Activated T-cell treated with anti-CD3 and anti-CD28 coated beads for 24 hours (primary cell): ENCODE measurements around the gene KIAA1549.
"Not testable (repeated sequence)": the region's sequence is repeated elsewhere in the genome, so short reads cannot be mapped to it uniquely, and the experiment has no call there.

ENCODE experiments used
- DNase-seq: peaks from one replicate; pipeline ENCODE4 v3.0.0-alpha.2; 2020; ENCODE audit warnings: low read depth

The KIAA1549 gene

GRCh38 chr7:138941545-138941944 lies 39.6 kb downstream of the KIAA1549 start:
- no peak for DNase-seq

DNA sequence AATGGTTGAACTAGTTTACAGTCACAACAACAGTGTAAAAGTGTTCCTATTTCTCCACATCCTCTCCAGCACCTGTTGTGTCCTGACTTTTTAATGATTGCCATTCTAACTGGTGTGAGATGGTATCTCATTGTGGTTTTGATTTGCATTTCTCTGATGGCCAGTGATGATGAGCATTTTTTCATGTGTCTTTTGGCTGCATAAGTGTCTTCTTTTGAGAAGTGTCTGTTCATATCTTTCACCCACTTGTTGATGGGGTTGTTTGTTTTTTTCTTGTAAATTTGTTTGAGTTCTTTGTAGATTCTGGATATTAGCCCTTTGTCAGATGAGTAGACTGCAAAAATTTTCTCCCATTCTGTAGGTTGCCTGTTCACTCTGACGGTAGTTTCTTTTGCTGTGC lies 40.6 kb downstream of the KIAA1549 start:
- DNase-seq, result not testable (repeated sequence)

- no peak for DNase-seq
Measured at GRCh38 chr7:138937484-138937883, 43.7 kb downstream of the KIAA1549 start.

- DNase-seq, result no peak
Measured at GRCh38 chr7:138935465-138936011, 45.7 kb downstream of the KIAA1549 start.

DNA sequence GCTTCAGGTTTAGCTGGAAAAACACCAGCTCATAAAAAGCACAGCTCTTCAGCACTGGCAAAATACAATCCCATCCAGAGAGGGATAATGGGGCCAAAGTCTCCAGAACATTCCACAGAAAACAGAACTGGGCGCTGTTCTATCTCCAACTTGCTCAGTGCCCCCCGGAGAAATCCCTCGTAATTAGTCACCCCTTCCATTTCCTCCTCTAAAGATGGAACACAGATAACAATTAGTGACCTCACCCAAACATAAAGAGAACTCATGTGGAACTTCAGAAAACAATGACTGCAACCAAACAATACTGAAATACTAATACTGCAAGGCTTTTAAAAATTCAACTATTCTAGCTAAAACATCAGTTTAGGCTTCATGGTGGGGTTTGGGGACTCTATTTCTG lies 46.3 kb downstream of the KIAA1549 start:
- DNase-seq, result no peak

GRCh38 chr7:138934367-138934766 lies 46.8 kb downstream of the KIAA1549 start:
- DNase-seq, result no peak

DNA sequence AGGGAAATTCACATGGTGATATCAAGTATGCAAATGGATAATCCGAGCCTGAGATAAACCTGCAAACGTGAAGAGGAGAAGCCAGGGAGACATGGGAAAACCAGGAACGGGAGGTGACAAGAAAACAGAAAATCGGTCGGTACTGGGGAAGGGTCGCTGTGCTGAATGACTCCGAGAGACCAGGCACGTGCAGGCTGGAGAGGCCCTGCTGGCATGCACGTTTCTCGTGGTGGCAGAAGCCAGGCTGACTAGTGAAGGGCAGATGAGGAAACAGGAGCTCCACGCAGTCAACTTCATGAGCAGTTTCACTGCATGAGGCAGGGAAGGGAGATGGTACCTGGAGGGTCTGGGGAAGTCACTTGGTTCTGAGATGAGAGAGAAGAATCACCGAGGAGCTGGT lies 48.3 kb downstream of the KIAA1549 start:
- DNase-seq, result no peak

DNA sequence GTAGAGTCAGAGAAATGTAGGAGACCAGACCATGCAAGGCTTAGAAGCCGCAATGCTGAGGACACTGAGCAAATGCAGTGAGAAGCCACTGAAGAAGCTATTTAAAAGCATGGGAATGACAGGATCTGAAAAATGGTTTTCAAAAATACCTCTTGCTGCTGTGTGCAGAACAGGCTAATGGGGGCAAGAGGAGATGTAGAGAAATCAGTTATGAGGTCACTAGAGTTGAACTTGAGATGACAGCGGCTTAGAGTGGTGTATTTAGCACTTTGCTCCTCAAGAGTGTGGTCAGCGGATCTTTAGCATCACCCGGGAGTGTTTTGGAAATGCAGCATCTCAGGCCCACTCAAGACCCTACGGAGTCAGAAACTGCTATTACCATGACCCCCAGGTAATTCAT lies 48.8 kb downstream of the KIAA1549 start:
- no peak for DNase-seq

DNA sequence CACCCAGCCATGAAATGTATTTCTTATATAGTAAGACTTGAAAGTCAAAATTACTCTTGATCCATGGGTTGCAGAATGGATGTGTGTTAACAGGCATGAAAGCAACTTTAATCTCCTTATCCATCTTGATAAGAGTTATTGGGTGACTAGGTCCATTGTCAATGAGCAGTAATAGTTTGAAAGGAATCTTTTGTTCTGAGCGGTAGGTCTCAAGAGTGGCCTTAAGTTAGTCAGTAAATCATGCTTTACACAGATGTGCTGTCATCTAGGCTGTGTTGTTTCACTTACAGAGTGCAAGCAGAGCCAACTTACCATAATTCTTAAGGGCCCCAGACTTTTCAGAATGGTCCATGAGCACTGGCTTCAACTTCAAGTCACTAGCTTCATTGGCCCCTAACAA lies 51.2 kb downstream of the KIAA1549 start:
- DNase-seq, result no peak

- DNase-seq, result no peak
Measured at GRCh38 chr7:138926241-138926612, 55.0 kb downstream of the KIAA1549 start.

DNA sequence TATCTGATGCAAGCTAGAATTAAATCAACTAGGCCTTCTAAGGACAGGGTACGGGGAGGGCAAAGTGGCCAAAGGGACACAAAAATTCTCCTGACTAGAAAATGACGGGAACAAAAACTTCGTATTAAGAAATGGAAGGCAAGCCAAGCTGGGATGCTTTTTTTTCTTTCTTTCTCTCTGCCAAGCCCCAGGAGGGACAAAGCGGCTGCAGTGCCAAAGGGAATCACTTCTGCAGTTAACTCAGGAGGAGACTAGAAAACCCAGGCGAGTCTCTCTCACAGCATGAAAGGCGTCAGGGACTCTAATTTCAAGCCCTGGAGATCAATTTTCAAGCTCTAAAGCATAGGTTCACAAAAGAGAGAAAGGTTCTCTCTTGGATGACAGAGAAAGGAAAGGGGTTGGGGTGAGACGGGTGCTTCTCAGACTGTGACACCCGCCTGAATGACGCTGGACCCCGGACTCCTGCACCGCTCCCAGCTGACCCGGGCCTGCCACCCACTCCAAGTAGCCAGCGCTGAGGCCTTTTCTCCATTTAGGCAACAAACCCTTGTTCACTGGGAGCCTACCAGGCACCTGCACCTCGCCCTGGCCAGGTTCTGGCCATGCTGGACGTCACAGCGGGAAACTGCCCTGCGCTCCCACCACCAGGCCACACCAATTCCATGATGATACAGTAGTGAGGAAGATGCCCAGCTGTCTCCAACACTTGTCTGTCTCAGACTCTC lies 56.5 kb downstream of the KIAA1549 start:
- no peak for DNase-seq

DNA sequence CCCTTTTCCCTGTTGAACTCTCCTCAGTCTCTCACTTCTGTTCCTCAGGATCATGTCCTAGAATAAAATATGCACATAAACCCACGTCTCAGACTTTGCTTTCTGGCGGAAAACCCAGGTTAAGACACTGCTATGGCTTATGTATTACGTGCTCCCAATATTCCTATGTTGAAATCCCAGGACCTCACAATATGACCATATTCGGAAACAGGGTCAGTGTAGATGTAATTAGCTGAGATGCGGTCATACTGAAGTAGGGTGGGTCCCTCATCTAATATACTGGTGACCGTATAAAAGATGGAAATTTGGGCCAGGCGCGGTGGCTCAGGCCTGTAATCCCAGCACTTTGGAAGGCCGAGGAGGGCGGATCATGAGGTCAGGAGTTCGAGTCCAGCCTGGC lies 59.9 kb downstream of the KIAA1549 start:
- no peak for DNase-seq

DNA sequence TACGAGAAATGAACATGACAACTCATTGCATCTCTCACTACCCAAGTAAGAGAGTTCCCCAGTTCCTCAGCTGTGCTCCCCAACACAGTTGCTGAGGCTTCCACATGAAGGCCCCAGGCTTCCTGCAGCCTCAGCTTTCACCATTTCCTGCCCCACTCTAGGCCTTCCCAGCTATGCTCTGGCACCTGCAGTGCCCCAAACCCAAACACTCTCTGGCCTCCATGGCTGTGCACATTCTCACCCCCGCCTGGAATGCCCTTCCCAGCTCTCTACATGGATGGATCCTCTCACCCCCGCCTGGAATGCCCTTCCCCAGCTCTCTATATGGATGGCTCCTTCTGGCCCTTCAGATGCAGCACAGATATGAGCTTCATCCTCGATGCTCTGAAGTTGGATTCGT lies 61.3 kb downstream of the KIAA1549 start:
- DNase-seq, result no peak

DNA sequence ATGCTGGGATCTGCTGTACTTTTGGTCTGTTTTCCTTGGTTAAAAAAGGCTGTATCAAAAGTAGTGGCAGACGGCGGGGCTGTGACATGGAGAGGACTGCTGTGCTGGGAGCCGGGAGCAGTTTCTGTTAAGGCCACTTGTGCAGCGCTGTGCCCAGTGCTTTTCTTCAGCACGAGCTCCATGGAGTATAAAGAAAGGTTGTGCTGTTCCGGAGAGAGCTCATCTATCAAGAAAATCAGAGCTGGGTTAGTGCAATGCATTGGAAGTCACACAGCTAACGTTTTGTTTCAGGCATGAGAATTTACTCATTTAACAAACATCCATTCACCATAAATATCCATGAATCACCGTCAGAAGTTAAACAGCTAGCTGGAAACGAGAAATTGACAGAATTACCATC lies 62.0 kb downstream of the KIAA1549 start:
- DNase-seq, result no peak

GRCh38 chr7:138918756-138919155 lies 62.4 kb downstream of the KIAA1549 start:
- no peak for DNase-seq

- no peak for DNase-seq
Measured at GRCh38 chr7:138918176-138918575, 63.0 kb downstream of the KIAA1549 start.

GRCh38 chr7:138917771-138918170 lies 63.4 kb downstream of the KIAA1549 start:
- no peak for DNase-seq

DNA sequence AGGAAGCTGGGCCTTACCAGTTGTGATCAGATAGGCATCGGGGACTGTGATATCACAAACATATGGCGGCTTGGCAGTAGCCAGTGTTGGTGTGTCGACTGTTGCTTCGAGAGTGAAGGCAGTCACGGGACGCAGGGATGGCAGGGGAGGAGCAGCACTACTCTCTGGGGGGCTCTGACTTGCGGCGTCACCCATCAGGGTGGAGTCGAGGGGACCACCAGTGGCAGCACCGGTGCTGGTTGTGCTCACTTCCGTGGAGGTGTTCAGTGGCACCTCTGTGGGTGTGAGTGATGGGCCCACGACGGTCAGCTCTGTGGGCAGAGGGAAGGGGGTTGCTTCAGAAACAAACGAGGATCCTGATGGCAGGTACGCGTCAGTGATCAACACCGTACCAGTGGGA lies 64.5 kb downstream of the KIAA1549 start:
- DNase-seq, result no peak

DNA sequence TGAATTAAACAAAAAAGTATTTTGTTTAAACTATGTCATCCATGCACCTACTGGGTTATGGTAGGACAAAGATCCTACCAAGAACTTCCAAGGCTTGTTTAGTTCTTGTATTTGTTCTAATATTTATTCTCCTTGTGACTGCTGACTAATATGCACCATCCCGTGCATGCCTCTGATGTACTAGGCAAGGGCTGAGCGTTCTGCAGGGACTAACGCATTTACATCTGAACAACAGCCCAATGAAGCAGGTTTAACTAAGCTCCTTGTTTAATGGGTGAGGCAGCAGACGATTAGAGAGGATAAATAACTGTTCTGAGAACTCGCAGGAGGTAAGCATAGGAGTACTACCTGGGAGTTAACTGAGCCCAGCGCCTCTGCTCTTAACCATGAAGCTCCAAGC lies 64.9 kb downstream of the KIAA1549 start:
- no peak for DNase-seq

DNA sequence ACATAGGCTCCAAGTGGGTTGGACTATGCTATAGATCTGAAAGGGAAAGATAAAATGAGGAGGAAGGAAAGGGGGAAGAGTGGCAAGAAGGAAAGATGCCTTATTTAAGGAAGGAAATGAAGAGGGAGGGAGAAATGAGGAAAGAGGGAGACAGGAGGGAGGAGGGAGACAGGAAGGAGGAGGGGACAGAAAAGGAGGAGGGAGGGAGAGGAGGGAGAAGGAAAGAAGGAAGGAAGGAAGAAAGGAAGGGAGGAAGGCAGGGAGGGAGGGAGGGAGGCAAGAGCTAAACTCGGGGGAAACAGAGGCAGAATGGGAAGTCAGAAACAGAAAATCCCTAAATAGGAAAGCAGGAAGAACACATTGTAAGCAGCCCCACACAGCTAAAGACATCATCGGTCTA lies 67.4 kb downstream of the KIAA1549 start:
- no peak for DNase-seq

- no peak for DNase-seq
Measured at GRCh38 chr7:138911007-138911406, 70.2 kb downstream of the KIAA1549 start.

GRCh38 chr7:138907850-138908249 lies 73.3 kb downstream of the KIAA1549 start:
- no peak for DNase-seq

- DNase-seq, result no peak
Measured at GRCh38 chr7:138907201-138907847, 73.9 kb downstream of the KIAA1549 start.
